Sigmoid colon (tissue), 4 donors: Measurements from ENCODE around the gene HPCAL1.

Source experiments
- EP300 ChIP-seq, 4 donors: sonication (generic); formaldehyde crosslinking; IDR thresholded peaks; one replicate each; pipeline ENCODE4 v1.6.1; 2017; ENCODE audit warnings: antibody characterized with exemption in 4 of 4
- POLR2A ChIP-seq, 2 donors: fragments of 450-650 bp; IDR thresholded peaks; one replicate each; pipeline ENCODE4 v1.6.1; 2016; ENCODE audit warnings: antibody characterized with exemption in 2 of 2, mild to moderate bottlenecking in 2 of 2, moderate library complexity in 2 of 2
- POLR2AphosphoS5 ChIP-seq, 4 donors: sonication (generic); formaldehyde crosslinking; IDR thresholded peaks; one replicate each; pipeline ENCODE4 v1.6.1; 2017; ENCODE audit warnings: antibody characterized with exemption in 4 of 4
- TF ChIP-seq, protein P1 (sequence below), 4 experiments: fragments of 450-650 bp in 3 of 4; fragments of 200-600 bp in 1 of 4; IDR thresholded peaks; one replicate each; pipeline ENCODE4 v1.5.1; 2016 to 2019; ENCODE audit warnings: antibody characterized with exemption in 4 of 4, mild to moderate bottlenecking in 3 of 4, moderate library complexity in 2 of 4

DNA sequence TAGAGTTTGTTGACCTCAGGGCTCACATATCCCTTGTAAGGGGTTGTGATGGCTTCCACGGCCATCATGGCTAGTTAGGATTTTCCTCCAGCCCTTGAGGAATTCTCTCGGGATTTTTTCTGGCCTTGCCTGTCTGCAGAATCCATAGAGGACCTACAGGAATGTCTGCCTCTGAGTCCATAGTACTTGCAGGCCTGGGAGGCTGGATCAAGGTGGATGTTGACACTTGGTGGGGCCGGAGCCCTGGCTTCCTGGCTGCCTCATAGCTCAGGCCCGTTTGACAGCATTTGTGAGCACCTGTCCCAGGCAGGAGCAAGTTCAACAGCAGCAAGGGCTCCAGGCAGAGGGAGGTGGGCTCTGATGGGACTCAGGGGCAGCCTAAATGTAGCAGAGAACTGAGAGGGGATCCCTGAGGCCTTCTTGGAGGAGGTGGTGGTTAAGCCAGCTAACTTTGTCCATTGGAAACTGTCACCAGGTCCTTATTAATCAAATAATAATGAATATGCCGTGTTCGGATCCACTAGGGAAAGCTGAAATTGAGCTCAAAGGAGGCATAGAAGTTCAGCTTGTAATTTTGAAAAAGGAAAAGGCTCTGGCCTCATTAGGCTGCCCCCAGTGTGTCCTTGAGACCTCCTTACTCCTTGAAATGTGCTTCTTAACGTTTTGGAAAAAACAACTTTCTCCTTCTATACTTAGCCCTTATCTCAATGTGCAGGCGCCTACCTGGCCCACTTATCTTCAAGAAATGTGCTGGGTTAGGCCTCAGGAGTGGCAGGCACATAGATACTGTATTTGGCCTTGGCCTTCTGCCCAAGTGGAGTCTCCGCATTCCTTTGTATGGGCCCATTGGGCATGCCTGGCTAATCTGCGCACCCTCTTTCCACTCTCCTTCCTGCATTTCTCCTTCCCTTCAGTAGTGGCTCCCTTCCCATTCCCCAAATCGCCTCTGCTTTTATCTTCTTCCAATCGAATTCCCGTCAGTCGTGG lies 66.9 kb downstream of the HPCAL1 start:
- TF ChIP-seq POLR2A (IDR thresholded peaks at IDR 0.05) (no peak), POLR2AphosphoS5 (IDR thresholded peaks at IDR 0.05) (no peak), EP300 (IDR thresholded peaks at IDR 0.05) (no peak)
- TF ChIP-seq, protein P1, sequence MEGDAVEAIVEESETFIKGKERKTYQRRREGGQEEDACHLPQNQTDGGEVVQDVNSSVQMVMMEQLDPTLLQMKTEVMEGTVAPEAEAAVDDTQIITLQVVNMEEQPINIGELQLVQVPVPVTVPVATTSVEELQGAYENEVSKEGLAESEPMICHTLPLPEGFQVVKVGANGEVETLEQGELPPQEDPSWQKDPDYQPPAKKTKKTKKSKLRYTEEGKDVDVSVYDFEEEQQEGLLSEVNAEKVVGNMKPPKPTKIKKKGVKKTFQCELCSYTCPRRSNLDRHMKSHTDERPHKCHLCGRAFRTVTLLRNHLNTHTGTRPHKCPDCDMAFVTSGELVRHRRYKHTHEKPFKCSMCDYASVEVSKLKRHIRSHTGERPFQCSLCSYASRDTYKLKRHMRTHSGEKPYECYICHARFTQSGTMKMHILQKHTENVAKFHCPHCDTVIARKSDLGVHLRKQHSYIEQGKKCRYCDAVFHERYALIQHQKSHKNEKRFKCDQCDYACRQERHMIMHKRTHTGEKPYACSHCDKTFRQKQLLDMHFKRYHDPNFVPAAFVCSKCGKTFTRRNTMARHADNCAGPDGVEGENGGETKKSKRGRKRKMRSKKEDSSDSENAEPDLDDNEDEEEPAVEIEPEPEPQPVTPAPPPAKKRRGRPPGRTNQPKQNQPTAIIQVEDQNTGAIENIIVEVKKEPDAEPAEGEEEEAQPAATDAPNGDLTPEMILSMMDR (IDR thresholded peaks at IDR 0.05), result no peak
